HEK293 (cell line): ENCODE results near the gene DNAH5.

Experiments
- BCL11A ChIP-seq: fragments of 450-650 bp; formaldehyde crosslinking; IDR thresholded peaks from 2 replicates; pipeline ENCODE4 v1.5.1; 2016; ENCODE audit warnings: low read depth, missing biosample characterization, missing genetic modification characterization
- PBX3 ChIP-seq: sonication (generic); formaldehyde crosslinking; IDR thresholded peaks from 2 replicates; pipeline ENCODE4 v1.8.1; 2022; ENCODE audit warnings: mild to moderate bottlenecking, moderate library complexity, missing genetic modification reagents
- REPIN1 ChIP-seq: fragments of 450-650 bp; formaldehyde crosslinking; IDR thresholded peaks from 2 replicates; pipeline ENCODE4 v1.5.1; 2017; ENCODE audit warnings: missing biosample characterization, missing genetic modification characterization, low read depth
- ZNF174 ChIP-seq: fragments of 450-650 bp; formaldehyde crosslinking; IDR thresholded peaks from 2 replicates; pipeline ENCODE4 v1.5.0; 2017; ENCODE audit warnings: missing biosample characterization, mild to moderate bottlenecking, missing genetic modification characterization
- ZNF24 ChIP-seq: fragments of 450-650 bp; formaldehyde crosslinking; IDR thresholded peaks from 2 replicates; pipeline ENCODE4 v1.5.1; 2016; ENCODE audit warnings: missing biosample characterization, missing genetic modification characterization
- ZNF48 ChIP-seq: fragments of 450-650 bp; formaldehyde crosslinking; IDR thresholded peaks from 2 replicates; pipeline ENCODE4 v1.5.1; 2016; ENCODE audit warnings: missing biosample characterization, missing genetic modification characterization
- ZNF621 ChIP-seq: fragments of 450-650 bp; formaldehyde crosslinking; IDR thresholded peaks from 2 replicates; pipeline ENCODE4 v1.5.1; 2017; ENCODE audit warnings: missing biosample characterization, missing genetic modification characterization
- ZSCAN30 ChIP-seq: fragments of 450-650 bp; IDR thresholded peaks from 2 replicates; pipeline ENCODE4 v1.5.1; 2018; ENCODE audit warnings: missing biosample characterization, mild to moderate bottlenecking, missing genetic modification characterization, moderate library complexity
- TF ChIP-seq, protein P1 (sequence below): fragments of 450-650 bp; formaldehyde crosslinking; IDR thresholded peaks from 2 replicates; pipeline ENCODE4 v1.5.1; 2016; ENCODE audit warnings: missing biosample characterization, missing genetic modification characterization
- TF ChIP-seq, protein P2 (sequence below): fragments of 450-650 bp; formaldehyde crosslinking; IDR thresholded peaks from 2 replicates; pipeline ENCODE4 v1.5.1; 2016; ENCODE audit warnings: missing biosample characterization, missing genetic modification characterization, borderline replicate concordance
- TF ChIP-seq, protein P3 (sequence below): fragments of 450-650 bp; formaldehyde crosslinking; IDR thresholded peaks from 2 replicates; pipeline ENCODE4 v1.5.1; 2016; ENCODE audit warnings: missing biosample characterization, missing genetic modification characterization
- TF ChIP-seq, protein P4 (sequence below): fragments of 450-650 bp; formaldehyde crosslinking; IDR thresholded peaks from 2 replicates; pipeline ENCODE4 v1.5.1; 2017; ENCODE audit warnings: missing biosample characterization, missing genetic modification characterization
- TF ChIP-seq, protein P5 (sequence below): fragments of 450-650 bp; formaldehyde crosslinking; IDR thresholded peaks from 2 replicates; pipeline ENCODE4 v1.5.1; 2016; ENCODE audit warnings: missing biosample characterization, missing genetic modification characterization, borderline replicate concordance

DNA sequence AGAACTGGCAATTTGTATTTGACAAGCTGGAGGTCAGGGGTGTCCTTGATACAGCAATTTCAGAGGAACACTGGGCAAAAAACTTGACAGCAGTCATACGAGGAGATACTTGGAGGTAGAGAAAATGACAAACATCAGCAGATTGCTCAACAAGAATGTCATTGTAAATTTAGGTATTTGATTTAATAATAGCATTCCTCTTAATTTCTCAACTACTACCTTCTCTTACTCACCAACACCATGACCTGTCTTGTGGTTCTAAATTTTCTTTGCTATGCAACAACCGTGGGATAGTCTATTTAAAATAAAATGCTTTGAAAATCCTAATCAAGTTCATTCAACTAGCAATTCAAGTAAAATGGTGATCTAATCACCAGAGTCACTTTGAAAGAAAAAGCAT lies 128.4 kb downstream of the DNAH5 start:
- TF ChIP-seq, protein P1, sequence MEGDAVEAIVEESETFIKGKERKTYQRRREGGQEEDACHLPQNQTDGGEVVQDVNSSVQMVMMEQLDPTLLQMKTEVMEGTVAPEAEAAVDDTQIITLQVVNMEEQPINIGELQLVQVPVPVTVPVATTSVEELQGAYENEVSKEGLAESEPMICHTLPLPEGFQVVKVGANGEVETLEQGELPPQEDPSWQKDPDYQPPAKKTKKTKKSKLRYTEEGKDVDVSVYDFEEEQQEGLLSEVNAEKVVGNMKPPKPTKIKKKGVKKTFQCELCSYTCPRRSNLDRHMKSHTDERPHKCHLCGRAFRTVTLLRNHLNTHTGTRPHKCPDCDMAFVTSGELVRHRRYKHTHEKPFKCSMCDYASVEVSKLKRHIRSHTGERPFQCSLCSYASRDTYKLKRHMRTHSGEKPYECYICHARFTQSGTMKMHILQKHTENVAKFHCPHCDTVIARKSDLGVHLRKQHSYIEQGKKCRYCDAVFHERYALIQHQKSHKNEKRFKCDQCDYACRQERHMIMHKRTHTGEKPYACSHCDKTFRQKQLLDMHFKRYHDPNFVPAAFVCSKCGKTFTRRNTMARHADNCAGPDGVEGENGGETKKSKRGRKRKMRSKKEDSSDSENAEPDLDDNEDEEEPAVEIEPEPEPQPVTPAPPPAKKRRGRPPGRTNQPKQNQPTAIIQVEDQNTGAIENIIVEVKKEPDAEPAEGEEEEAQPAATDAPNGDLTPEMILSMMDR (tag by site-specific recombination) = no peak
- TF ChIP-seq REPIN1 (tag by site-specific recombination) = no peak
- TF ChIP-seq ZNF621 (tag by site-specific recombination) = no peak
- TF ChIP-seq BCL11A (tag by site-specific recombination) = no peak
- no peak for TF ChIP-seq PBX3 (CRISPR knock-in tag)
- no peak for TF ChIP-seq ZSCAN30
- TF ChIP-seq, protein P2, sequence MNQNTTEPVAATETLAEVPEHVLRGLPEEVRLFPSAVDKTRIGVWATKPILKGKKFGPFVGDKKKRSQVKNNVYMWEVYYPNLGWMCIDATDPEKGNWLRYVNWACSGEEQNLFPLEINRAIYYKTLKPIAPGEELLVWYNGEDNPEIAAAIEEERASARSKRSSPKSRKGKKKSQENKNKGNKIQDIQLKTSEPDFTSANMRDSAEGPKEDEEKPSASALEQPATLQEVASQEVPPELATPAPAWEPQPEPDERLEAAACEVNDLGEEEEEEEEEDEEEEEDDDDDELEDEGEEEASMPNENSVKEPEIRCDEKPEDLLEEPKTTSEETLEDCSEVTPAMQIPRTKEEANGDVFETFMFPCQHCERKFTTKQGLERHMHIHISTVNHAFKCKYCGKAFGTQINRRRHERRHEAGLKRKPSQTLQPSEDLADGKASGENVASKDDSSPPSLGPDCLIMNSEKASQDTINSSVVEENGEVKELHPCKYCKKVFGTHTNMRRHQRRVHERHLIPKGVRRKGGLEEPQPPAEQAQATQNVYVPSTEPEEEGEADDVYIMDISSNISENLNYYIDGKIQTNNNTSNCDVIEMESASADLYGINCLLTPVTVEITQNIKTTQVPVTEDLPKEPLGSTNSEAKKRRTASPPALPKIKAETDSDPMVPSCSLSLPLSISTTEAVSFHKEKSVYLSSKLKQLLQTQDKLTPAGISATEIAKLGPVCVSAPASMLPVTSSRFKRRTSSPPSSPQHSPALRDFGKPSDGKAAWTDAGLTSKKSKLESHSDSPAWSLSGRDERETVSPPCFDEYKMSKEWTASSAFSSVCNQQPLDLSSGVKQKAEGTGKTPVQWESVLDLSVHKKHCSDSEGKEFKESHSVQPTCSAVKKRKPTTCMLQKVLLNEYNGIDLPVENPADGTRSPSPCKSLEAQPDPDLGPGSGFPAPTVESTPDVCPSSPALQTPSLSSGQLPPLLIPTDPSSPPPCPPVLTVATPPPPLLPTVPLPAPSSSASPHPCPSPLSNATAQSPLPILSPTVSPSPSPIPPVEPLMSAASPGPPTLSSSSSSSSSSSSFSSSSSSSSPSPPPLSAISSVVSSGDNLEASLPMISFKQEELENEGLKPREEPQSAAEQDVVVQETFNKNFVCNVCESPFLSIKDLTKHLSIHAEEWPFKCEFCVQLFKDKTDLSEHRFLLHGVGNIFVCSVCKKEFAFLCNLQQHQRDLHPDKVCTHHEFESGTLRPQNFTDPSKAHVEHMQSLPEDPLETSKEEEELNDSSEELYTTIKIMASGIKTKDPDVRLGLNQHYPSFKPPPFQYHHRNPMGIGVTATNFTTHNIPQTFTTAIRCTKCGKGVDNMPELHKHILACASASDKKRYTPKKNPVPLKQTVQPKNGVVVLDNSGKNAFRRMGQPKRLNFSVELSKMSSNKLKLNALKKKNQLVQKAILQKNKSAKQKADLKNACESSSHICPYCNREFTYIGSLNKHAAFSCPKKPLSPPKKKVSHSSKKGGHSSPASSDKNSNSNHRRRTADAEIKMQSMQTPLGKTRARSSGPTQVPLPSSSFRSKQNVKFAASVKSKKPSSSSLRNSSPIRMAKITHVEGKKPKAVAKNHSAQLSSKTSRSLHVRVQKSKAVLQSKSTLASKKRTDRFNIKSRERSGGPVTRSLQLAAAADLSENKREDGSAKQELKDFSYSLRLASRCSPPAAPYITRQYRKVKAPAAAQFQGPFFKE (tag by site-specific recombination) = no peak
- TF ChIP-seq, protein P3, sequence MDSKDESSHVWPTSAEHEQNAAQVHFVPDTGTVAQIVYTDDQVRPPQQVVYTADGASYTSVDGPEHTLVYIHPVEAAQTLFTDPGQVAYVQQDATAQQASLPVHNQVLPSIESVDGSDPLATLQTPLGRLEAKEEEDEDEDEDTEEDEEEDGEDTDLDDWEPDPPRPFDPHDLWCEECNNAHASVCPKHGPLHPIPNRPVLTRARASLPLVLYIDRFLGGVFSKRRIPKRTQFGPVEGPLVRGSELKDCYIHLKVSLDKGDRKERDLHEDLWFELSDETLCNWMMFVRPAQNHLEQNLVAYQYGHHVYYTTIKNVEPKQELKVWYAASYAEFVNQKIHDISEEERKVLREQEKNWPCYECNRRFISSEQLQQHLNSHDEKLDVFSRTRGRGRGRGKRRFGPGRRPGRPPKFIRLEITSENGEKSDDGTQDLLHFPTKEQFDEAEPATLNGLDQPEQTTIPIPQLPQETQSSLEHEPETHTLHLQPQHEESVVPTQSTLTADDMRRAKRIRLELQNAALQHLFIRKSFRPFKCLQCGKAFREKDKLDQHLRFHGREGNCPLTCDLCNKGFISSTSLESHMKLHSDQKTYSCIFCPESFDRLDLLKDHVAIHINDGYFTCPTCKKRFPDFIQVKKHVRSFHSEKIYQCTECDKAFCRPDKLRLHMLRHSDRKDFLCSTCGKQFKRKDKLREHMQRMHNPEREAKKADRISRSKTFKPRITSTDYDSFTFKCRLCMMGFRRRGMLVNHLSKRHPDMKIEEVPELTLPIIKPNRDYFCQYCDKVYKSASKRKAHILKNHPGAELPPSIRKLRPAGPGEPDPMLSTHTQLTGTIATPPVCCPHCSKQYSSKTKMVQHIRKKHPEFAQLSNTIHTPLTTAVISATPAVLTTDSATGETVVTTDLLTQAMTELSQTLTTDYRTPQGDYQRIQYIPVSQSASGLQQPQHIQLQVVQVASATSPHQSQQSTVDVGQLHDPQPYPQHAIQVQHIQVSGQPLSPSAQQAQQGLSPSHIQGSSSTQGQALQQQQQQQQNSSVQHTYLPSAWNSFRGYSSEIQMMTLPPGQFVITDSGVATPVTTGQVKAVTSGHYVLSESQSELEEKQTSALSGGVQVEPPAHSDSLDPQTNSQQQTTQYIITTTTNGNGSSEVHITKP (tag by site-specific recombination) = no peak
- TF ChIP-seq, protein P4, sequence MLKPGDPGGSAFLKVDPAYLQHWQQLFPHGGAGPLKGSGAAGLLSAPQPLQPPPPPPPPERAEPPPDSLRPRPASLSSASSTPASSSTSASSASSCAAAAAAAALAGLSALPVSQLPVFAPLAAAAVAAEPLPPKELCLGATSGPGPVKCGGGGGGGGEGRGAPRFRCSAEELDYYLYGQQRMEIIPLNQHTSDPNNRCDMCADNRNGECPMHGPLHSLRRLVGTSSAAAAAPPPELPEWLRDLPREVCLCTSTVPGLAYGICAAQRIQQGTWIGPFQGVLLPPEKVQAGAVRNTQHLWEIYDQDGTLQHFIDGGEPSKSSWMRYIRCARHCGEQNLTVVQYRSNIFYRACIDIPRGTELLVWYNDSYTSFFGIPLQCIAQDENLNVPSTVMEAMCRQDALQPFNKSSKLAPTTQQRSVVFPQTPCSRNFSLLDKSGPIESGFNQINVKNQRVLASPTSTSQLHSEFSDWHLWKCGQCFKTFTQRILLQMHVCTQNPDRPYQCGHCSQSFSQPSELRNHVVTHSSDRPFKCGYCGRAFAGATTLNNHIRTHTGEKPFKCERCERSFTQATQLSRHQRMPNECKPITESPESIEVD (tag by site-specific recombination) = no peak
- TF ChIP-seq, protein P5, sequence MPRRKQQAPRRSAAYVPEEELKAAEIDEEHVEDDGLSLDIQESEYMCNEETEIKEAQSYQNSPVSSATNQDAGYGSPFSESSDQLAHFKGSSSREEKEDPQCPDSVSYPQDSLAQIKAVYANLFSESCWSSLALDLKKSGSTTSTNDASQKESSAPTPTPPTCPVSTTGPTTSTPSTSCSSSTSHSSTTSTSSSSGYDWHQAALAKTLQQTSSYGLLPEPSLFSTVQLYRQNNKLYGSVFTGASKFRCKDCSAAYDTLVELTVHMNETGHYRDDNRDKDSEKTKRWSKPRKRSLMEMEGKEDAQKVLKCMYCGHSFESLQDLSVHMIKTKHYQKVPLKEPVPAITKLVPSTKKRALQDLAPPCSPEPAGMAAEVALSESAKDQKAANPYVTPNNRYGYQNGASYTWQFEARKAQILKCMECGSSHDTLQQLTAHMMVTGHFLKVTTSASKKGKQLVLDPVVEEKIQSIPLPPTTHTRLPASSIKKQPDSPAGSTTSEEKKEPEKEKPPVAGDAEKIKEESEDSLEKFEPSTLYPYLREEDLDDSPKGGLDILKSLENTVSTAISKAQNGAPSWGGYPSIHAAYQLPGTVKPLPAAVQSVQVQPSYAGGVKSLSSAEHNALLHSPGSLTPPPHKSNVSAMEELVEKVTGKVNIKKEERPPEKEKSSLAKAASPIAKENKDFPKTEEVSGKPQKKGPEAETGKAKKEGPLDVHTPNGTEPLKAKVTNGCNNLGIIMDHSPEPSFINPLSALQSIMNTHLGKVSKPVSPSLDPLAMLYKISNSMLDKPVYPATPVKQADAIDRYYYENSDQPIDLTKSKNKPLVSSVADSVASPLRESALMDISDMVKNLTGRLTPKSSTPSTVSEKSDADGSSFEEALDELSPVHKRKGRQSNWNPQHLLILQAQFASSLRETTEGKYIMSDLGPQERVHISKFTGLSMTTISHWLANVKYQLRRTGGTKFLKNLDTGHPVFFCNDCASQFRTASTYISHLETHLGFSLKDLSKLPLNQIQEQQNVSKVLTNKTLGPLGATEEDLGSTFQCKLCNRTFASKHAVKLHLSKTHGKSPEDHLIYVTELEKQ (tag by site-specific recombination) = no peak
- TF ChIP-seq ZNF24 (tag by site-specific recombination) = no peak
- TF ChIP-seq ZNF48 (tag by site-specific recombination) = no peak
- no peak for TF ChIP-seq ZNF174 (tag by site-specific recombination)
